ENCODE results near the gene HLA-DOB. TPM values are rescaled to one million over a fixed set of nuclear protein-coding genes. Genes with fewer than 3 reads are reported as not detected.

Gene HLA-DOB
- total RNA-seq (2022; extraction: Qiagen RNA extraction; ENCODE audit: low read depth): 0.13 to 0.21 TPM (median 0.13 TPM) in 3 of 5 replicates, not detected in the others

GRCh38 chr6:32816746-32817204 is at the start of gene HLA-DOB:
Gene HLA-DOB, minus strand, starts transcription at chr6:32817002. Its CDS starts 51 bp downstream, at chr6:32816951.

GRCh38 chr6:32853541-32854375 is 37.0 kb upstream of the HLA-DOB start, which contains the start of the genes PSMB9 and TAP1:
Gene PSMB9, plus strand, starts transcription at chr6:32854192. Its CDS starts 38 bp downstream, at chr6:32854230.
Gene TAP1, minus strand, starts transcription at chr6:32853704. Its CDS starts 68 bp downstream, at chr6:32853636.

GRCh38 chr6:32843979-32844838 is 27.4 kb upstream of the HLA-DOB start, which contains the start of gene PSMB8:
Gene PSMB8, minus strand, starts transcription at chr6:32844047. Its CDS starts 51 bp downstream, at chr6:32843996.

GRCh38 chr6:32838114-32838958 is 21.5 kb upstream of the HLA-DOB start, which contains the start of gene TAP2:
Gene TAP2, minus strand, starts transcription at chr6:32838739. Its CDS starts 506 bp downstream, at chr6:32838233.

GRCh38 chr6:32763421-32763820 is 53.4 kb downstream of the HLA-DOB start, which contains the start of gene HLA-DQB2:
Gene HLA-DQB2, minus strand, starts transcription at chr6:32763532. Its CDS starts 62 bp downstream, at chr6:32763470.

Other genes starting within 250 kb of the HLA-DOB start
- gene HLA-DRB1, start 227.2 kb downstream of the HLA-DOB start, total RNA-seq (2022; extraction: Qiagen RNA extraction; ENCODE audit: low read depth): not detected in 5 replicates
- gene HLA-DQA1, start 179.6 kb downstream of the HLA-DOB start, total RNA-seq (2022; extraction: Qiagen RNA extraction; ENCODE audit: low read depth): not detected in 5 replicates
- gene HLA-DQB1, start 150.3 kb downstream of the HLA-DOB start, total RNA-seq (2022; extraction: Qiagen RNA extraction; ENCODE audit: low read depth): not detected in 5 replicates
- not detected in 5 replicates for gene HLA-DQA2, start 75.6 kb downstream of the HLA-DOB start, total RNA-seq (2022; extraction: Qiagen RNA extraction; ENCODE audit: low read depth)
- not detected in 5 replicates for gene HLA-DQB2, start 53.5 kb downstream of the HLA-DOB start, total RNA-seq (2022; extraction: Qiagen RNA extraction; ENCODE audit: low read depth)
- 17.3 to 20.6 TPM (median 18.7 TPM) in 5 replicates for gene TAP2, start 21.7 kb upstream of the HLA-DOB start, total RNA-seq (2022; extraction: Qiagen RNA extraction; ENCODE audit: low read depth)
- 18.8 to 25.1 TPM (median 19.3 TPM) in 5 replicates for gene PSMB8, start 27.0 kb upstream of the HLA-DOB start, total RNA-seq (2022; extraction: Qiagen RNA extraction; ENCODE audit: low read depth)
- gene TAP1, start 36.7 kb upstream of the HLA-DOB start, total RNA-seq (2022; extraction: Qiagen RNA extraction; ENCODE audit: low read depth): 29.1 to 38.0 TPM (median 33.0 TPM) in 5 replicates
- 13.9 to 21.8 TPM (median 18.1 TPM) in 5 replicates for gene PSMB9, start 37.2 kb upstream of the HLA-DOB start, total RNA-seq (2022; extraction: Qiagen RNA extraction; ENCODE audit: low read depth)
- gene HLA-DMB, start 124.0 kb upstream of the HLA-DOB start, total RNA-seq (2022; extraction: Qiagen RNA extraction; ENCODE audit: low read depth): 1.2 to 2.3 TPM (median 2.2 TPM) in 5 replicates
- 2.7 to 3.1 TPM (median 3.0 TPM) in 5 replicates for gene HLA-DMA, start 136.1 kb upstream of the HLA-DOB start, total RNA-seq (2022; extraction: Qiagen RNA extraction; ENCODE audit: low read depth)
- 116 to 154 TPM (median 131 TPM) in 5 replicates for gene BRD2, start 151.6 kb upstream of the HLA-DOB start, total RNA-seq (2022; extraction: Qiagen RNA extraction; ENCODE audit: low read depth)
- gene HLA-DOA, start 192.6 kb upstream of the HLA-DOB start, total RNA-seq (2022; extraction: Qiagen RNA extraction; ENCODE audit: low read depth): 0.50 TPM in 1 of 5 replicates, not detected in the others

Data from A549 treated with RU486 at 1 μM for 4 hours (cell line).